Measurements from ENCODE around the gene FGFR4. TPM values are rescaled to one million over a fixed set of nuclear protein-coding genes. Genes with fewer than 3 reads are reported as not detected.
"Not testable (repeated sequence)": the region's sequence is repeated elsewhere in the genome, so short reads cannot be mapped to it uniquely, and the experiment has no call there.

FGFR4 gene
- total RNA-seq, 1 experiment from 2014 or later = 14.7 TPM

DNA sequence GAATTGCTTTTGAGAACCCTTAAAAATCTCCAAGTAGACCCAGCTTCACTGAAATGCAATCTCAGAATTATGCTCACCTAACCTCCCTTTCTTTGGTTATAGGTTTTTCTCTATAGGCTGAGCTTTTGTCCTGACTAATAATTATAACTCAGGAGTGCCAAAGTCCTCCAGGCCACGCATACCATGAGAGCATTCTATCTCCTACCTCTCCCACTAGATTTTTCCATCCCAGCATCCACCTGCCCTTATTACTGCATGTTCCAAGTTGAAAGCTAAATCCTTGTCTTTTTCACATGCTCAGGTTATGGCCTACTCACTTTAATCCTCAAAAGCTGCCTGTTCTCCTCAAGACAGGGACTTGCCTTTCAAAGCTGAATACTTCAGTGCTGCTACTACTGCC is 42.1 kb upstream of the FGFR4 start:
- 0 out of 2 replicates have a peak, but pooled peaks cover 2% of the 10 kb centered on the region for H4K20me1 ChIP-seq (ENCODE audit: insufficient read depth)
- TF ChIP-seq EZH2 (IDR thresholded peaks at IDR 0.05; ENCODE audit: low read depth) = no peak
- TF ChIP-seq, protein P1, sequence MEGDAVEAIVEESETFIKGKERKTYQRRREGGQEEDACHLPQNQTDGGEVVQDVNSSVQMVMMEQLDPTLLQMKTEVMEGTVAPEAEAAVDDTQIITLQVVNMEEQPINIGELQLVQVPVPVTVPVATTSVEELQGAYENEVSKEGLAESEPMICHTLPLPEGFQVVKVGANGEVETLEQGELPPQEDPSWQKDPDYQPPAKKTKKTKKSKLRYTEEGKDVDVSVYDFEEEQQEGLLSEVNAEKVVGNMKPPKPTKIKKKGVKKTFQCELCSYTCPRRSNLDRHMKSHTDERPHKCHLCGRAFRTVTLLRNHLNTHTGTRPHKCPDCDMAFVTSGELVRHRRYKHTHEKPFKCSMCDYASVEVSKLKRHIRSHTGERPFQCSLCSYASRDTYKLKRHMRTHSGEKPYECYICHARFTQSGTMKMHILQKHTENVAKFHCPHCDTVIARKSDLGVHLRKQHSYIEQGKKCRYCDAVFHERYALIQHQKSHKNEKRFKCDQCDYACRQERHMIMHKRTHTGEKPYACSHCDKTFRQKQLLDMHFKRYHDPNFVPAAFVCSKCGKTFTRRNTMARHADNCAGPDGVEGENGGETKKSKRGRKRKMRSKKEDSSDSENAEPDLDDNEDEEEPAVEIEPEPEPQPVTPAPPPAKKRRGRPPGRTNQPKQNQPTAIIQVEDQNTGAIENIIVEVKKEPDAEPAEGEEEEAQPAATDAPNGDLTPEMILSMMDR (conservative IDR thresholded peaks at IDR 0.05) = no peak
- CTCF ChIA-PET = no interaction called here
- intact Hi-C loops (cut with micrococcal nuclease; ENCODE audit: unreplicated experiment) = loop anchor here (10.0 kb wide), 1 partner anchor 220 kb away; no protein-coding TSS in a partner anchor
- no peak overlapping the region for H3K27ac ChIP-seq
- H3F3A ChIP-seq (ENCODE audit: insufficient read depth, low read depth) = no peaks in the 10 kb centered on the region
- H3K4me2 ChIP-seq = no peak overlapping the region
- H3K9me3 ChIP-seq (ENCODE audit: insufficient read depth, low read depth) = no peaks in the 10 kb centered on the region
- no peaks in the 10 kb centered on the region for H3K79me2 ChIP-seq (ENCODE audit: low read depth)
- H3K36me3 ChIP-seq (ENCODE audit: low read depth) = peaks cover 4% of the 10 kb centered on the region; the same call in 1 of the 2 replicates
- POLR2A ChIA-PET (ENCODE audit: unreplicated experiment) = interaction anchor here (0.8 kb wide), 1 partner anchor 684 kb away, joined by 4 read pairs; no protein-coding TSS in a partner anchor
- DNase-seq = no peak
- H3K4me1 ChIP-seq (replicated peaks; ENCODE audit: insufficient read depth) = no peaks in the 10 kb centered on the region
- no peak overlapping the region for H3K4me3 ChIP-seq
- BruUV-seq (replicated peaks) = no TSS peak
- no peaks in the 10 kb centered on the region for H3K27me3 ChIP-seq (ENCODE audit: insufficient read depth, low read depth)
- no peaks in the 10 kb centered on the region for H3K9me2 ChIP-seq (ENCODE audit: insufficient read depth)
- H2AFZ ChIP-seq = no peak overlapping the region

DNA sequence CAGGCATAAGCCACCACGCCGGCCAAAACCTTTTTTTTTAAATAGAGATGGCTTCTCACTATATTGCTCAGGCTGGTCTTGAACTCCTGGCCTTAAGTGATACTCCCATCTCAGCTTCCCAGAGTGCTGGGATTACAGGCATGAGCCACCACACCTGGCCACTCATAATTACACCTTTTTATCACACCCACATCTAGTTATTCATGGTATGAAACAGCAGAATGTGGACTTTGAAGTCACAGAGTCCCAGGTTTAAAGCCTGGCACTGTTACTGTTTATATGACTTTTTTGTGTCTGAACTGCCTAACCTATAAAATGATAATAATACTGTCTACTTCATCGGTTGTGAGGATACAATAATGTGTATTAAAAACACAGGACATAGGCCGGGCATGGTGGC is 41.1 kb upstream of the FGFR4 start:
- Histone ChIP-seq H3K36me3 (ENCODE audit: low read depth) (peaks cover 4% of the 10 kb centered on the region; the same call in 1 of the 2 replicates), H3K27ac (no peak overlapping the region), H3K4me1 (replicated peaks; ENCODE audit: insufficient read depth) (no peaks in the 10 kb centered on the region), H2AFZ (no peak overlapping the region), H3K27me3 (ENCODE audit: insufficient read depth, low read depth) (no peaks in the 10 kb centered on the region), H3K9me2 (ENCODE audit: insufficient read depth) (no peaks in the 10 kb centered on the region), H3K4me3 (no peak overlapping the region), H4K20me1 (ENCODE audit: insufficient read depth) (0 out of 2 replicates have a peak, but pooled peaks cover 2% of the 10 kb centered on the region), H3K4me2 (no peak overlapping the region), H3F3A (ENCODE audit: insufficient read depth, low read depth) (no peaks in the 10 kb centered on the region), H3K79me2 (ENCODE audit: low read depth) (no peaks in the 10 kb centered on the region), H3K9me3 (ENCODE audit: insufficient read depth, low read depth) (no peaks in the 10 kb centered on the region)
- TF ChIP-seq EZH2 (IDR thresholded peaks at IDR 0.05; ENCODE audit: low read depth) = no peak
- TF ChIP-seq, protein P1 (conservative IDR thresholded peaks at IDR 0.05) = no peak
- intact Hi-C loops (cut with micrococcal nuclease; ENCODE audit: unreplicated experiment) = loop anchor here (10.0 kb wide), 1 partner anchor 219 kb away; no protein-coding TSS in a partner anchor
- ChIA-PET CTCF (no interaction called here), POLR2A (ENCODE audit: unreplicated experiment) (interaction anchor here (0.8 kb wide), 1 partner anchor 685 kb away, joined by 4 read pairs; no protein-coding TSS in a partner anchor)
- BruUV-seq (replicated peaks) = no TSS peak
- DNase-seq = no peak

DNA sequence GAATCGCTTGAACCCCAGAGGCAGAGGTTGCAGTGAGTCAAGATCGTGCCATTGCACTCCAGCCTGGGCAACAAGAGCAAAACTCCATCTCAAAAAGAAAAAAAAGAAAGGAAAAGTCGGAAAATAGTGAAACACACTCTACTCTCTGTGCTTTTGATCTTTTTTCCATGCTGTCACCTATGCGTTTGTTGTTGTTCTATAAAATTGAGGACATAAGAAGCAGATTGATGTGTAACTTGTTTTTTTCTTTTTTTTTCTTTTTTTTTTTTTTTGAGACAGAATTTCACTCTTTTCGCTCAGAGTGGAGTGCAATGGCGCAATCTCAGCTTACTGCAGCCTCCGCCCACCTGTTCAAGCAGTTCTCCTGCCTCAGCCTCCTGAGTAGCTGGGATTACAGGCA is 38.2 kb upstream of the FGFR4 start:
- DNase-seq; H3K9me3 ChIP-seq (ENCODE audit: insufficient read depth, low read depth); H3K4me1 ChIP-seq (replicated peaks; ENCODE audit: insufficient read depth); H3K36me3 ChIP-seq (ENCODE audit: low read depth); H3K27ac ChIP-seq; POLR2A ChIA-PET (ENCODE audit: unreplicated experiment); BruUV-seq (replicated peaks); H3K4me3 ChIP-seq; H4K20me1 ChIP-seq (ENCODE audit: insufficient read depth); H3F3A ChIP-seq (ENCODE audit: insufficient read depth, low read depth); H3K9me2 ChIP-seq (ENCODE audit: insufficient read depth); H2AFZ ChIP-seq; H3K27me3 ChIP-seq (ENCODE audit: insufficient read depth, low read depth); H3K4me2 ChIP-seq; H3K79me2 ChIP-seq (ENCODE audit: low read depth): not testable (repeated sequence)
- intact Hi-C loops (cut with micrococcal nuclease; ENCODE audit: unreplicated experiment) = loop anchor here (10.0 kb wide), 1 partner anchor 216 kb away; no protein-coding TSS in a partner anchor
- CTCF ChIA-PET = interaction anchor here (1.1 kb wide), 1 partner anchor 16 kb away, joined by 4 read pairs; no protein-coding TSS in a partner anchor

DNA sequence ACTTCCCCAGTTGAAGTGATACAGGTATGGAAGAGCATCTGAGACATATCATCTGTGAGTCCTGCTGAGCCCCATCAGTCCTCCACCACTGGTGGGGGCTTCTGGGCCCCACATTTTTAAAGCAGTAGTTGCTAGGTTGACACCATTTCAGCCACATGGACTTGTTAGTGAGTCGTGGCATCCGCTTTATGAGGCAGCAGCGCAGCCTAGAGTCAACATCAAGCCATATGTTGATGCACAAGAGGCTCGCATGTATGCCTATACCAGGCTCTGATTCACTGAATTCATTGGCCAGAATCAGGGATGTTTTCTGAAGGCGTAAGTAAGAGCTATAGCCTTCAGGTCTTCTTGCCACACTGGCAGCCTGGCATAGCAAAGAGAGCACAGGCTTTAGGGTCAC is 37.4 kb upstream of the FGFR4 start:
- Histone ChIP-seq H3K9me3 (ENCODE audit: insufficient read depth, low read depth) (no peaks in the 10 kb centered on the region), H3K4me1 (replicated peaks; ENCODE audit: insufficient read depth) (no peaks in the 10 kb centered on the region), H2AFZ (no peak overlapping the region), H3K36me3 (ENCODE audit: low read depth) (peaks cover 3% of the 10 kb centered on the region; the same call in 1 of the 2 replicates), H3K79me2 (ENCODE audit: low read depth) (no peaks in the 10 kb centered on the region), H3K4me2 (no peak overlapping the region), H3K27me3 (ENCODE audit: insufficient read depth, low read depth) (no peaks in the 10 kb centered on the region), H3K27ac (no peak overlapping the region), H3F3A (ENCODE audit: insufficient read depth, low read depth) (no peaks in the 10 kb centered on the region), H3K9me2 (ENCODE audit: insufficient read depth) (no peaks in the 10 kb centered on the region), H3K4me3 (no peak overlapping the region), H4K20me1 (ENCODE audit: insufficient read depth) (no peaks in the 10 kb centered on the region)
- TF ChIP-seq EZH2 (IDR thresholded peaks at IDR 0.05; ENCODE audit: low read depth) = no peak
- TF ChIP-seq, protein P1 (conservative IDR thresholded peaks at IDR 0.05) = no peak
- DNase-seq = no peak
- CTCF ChIA-PET = no interaction called here
- intact Hi-C loops (cut with micrococcal nuclease; ENCODE audit: unreplicated experiment) = loop anchor here (10.0 kb wide), 1 partner anchor 216 kb away; no protein-coding TSS in a partner anchor
- POLR2A ChIA-PET (ENCODE audit: unreplicated experiment) = no interaction called here
- no TSS peak for BruUV-seq (replicated peaks)
